ENCODE data around the gene TRMT112. TPM values are rescaled to one million over a fixed set of nuclear protein-coding genes. Genes with fewer than 3 reads are reported as not detected.

Gene TRMT112
- polyA plus RNA-seq, 1 donor from 2014 or later = 335 TPM

GRCh38 chr11:64321533-64321932 is 4.2 kb upstream of the TRMT112 start:
- Histone ChIP-seq H3K79me2 (replicated peaks; ENCODE audit: insufficient read depth, low read length) (peaks cover 13% of the 10 kb centered on the region), H3K9me3 (ENCODE audit: low read length) (no peaks in the 10 kb centered on the region), H4K20me1 (ENCODE audit: insufficient read depth) (no peaks in the 10 kb centered on the region), H3K4me3 (ENCODE audit: low read length) (no peak overlapping the region), H3F3A (ENCODE audit: insufficient read depth, low read length, poor library complexity, severe bottlenecking) (no peaks in the 10 kb centered on the region), H3K27me3 (ENCODE audit: insufficient read depth, low read depth, low read length) (no peaks in the 10 kb centered on the region), H3K36me3 (ENCODE audit: insufficient read depth, low read length) (no peaks in the 10 kb centered on the region), H3K4me2 (ENCODE audit: low read length) (no peak overlapping the region), H2AFZ (ENCODE audit: low read depth, low read length) (no peak overlapping the region), H3K9me2 (ENCODE audit: insufficient read depth, low read length) (no peaks in the 10 kb centered on the region), H3K27ac (ENCODE audit: low read length) (no peak overlapping the region), H3K9ac (ENCODE audit: low read length) (no peak overlapping the region)
- TF ChIP-seq EZH2 (IDR thresholded peaks at IDR 0.05; ENCODE audit: borderline replicate concordance, insufficient read depth, low read length, poor library complexity, severe bottlenecking) (no peak), POLR2AphosphoS5 (IDR thresholded peaks at IDR 0.05) (no peak), CTCF (IDR thresholded peaks at IDR 0.05; ENCODE audit: poor library complexity, severe bottlenecking) (no peak), RAD21 (conservative IDR thresholded peaks at IDR 0.05) (no peak), EP300 (conservative IDR thresholded peaks at IDR 0.05; ENCODE audit: poor library complexity, severe bottlenecking) (no peak), REST (IDR thresholded peaks at IDR 0.05; ENCODE audit: borderline replicate concordance) (no peak), MXI1 (conservative IDR thresholded peaks at IDR 0.05; ENCODE audit: poor library complexity, severe bottlenecking) (no peak), SMC3 (conservative IDR thresholded peaks at IDR 0.05; ENCODE audit: poor library complexity) (no peak), TAF1 (IDR thresholded peaks at IDR 0.05; ENCODE audit: low read depth) (no peak)

GRCh38 chr11:64321026-64321425 is 3.7 kb upstream of the TRMT112 start:
- no peaks in the 10 kb centered on the region for H3K27me3 ChIP-seq (ENCODE audit: insufficient read depth, low read depth, low read length)
- no peak overlapping the region for H3K9ac ChIP-seq (ENCODE audit: low read length)

More at GRCh38 chr11:64321026-64321425, 3.7 kb upstream of the TRMT112 start:
- Histone ChIP-seq H4K20me1 (ENCODE audit: insufficient read depth) (no peaks in the 10 kb centered on the region), H3K79me2 (replicated peaks; ENCODE audit: insufficient read depth, low read length) (peaks cover 13% of the 10 kb centered on the region), H3K27ac (ENCODE audit: low read length) (no peak overlapping the region), H2AFZ (ENCODE audit: low read depth, low read length) (no peak overlapping the region), H3F3A (ENCODE audit: insufficient read depth, low read length, poor library complexity, severe bottlenecking) (no peaks in the 10 kb centered on the region), H3K4me2 (ENCODE audit: low read length) (no peak overlapping the region), H3K4me3 (ENCODE audit: low read length) (no peak overlapping the region), H3K36me3 (ENCODE audit: insufficient read depth, low read length) (no peaks in the 10 kb centered on the region), H3K9me3 (ENCODE audit: low read length) (no peaks in the 10 kb centered on the region), H3K9me2 (ENCODE audit: insufficient read depth, low read length) (no peaks in the 10 kb centered on the region)
- no peak for TF ChIP-seq POLR2AphosphoS5 (IDR thresholded peaks at IDR 0.05)
- TF ChIP-seq RAD21 (conservative IDR thresholded peaks at IDR 0.05) = no peak
- TF ChIP-seq REST (IDR thresholded peaks at IDR 0.05; ENCODE audit: borderline replicate concordance) = no peak
- TF ChIP-seq CTCF (IDR thresholded peaks at IDR 0.05; ENCODE audit: poor library complexity, severe bottlenecking) = no peak
- TF ChIP-seq EZH2 (IDR thresholded peaks at IDR 0.05; ENCODE audit: borderline replicate concordance, insufficient read depth, low read length, poor library complexity, severe bottlenecking) = no peak
- no peak for TF ChIP-seq SMC3 (conservative IDR thresholded peaks at IDR 0.05; ENCODE audit: poor library complexity)
- no peak for TF ChIP-seq TAF1 (IDR thresholded peaks at IDR 0.05; ENCODE audit: low read depth)
